OCI-M1 (cell line): ENCODE measurements around the gene LRP4.
"Not testable (repeated sequence)": the region's sequence is repeated elsewhere in the genome, so short reads cannot be mapped to it uniquely, and the experiment has no call there.

ENCODE experiments used
- DNase-seq: peaks from one replicate; lab custom pipeline; 2025; lab: John Stamatoyannopoulos, UW

LRP4 gene, protein sequence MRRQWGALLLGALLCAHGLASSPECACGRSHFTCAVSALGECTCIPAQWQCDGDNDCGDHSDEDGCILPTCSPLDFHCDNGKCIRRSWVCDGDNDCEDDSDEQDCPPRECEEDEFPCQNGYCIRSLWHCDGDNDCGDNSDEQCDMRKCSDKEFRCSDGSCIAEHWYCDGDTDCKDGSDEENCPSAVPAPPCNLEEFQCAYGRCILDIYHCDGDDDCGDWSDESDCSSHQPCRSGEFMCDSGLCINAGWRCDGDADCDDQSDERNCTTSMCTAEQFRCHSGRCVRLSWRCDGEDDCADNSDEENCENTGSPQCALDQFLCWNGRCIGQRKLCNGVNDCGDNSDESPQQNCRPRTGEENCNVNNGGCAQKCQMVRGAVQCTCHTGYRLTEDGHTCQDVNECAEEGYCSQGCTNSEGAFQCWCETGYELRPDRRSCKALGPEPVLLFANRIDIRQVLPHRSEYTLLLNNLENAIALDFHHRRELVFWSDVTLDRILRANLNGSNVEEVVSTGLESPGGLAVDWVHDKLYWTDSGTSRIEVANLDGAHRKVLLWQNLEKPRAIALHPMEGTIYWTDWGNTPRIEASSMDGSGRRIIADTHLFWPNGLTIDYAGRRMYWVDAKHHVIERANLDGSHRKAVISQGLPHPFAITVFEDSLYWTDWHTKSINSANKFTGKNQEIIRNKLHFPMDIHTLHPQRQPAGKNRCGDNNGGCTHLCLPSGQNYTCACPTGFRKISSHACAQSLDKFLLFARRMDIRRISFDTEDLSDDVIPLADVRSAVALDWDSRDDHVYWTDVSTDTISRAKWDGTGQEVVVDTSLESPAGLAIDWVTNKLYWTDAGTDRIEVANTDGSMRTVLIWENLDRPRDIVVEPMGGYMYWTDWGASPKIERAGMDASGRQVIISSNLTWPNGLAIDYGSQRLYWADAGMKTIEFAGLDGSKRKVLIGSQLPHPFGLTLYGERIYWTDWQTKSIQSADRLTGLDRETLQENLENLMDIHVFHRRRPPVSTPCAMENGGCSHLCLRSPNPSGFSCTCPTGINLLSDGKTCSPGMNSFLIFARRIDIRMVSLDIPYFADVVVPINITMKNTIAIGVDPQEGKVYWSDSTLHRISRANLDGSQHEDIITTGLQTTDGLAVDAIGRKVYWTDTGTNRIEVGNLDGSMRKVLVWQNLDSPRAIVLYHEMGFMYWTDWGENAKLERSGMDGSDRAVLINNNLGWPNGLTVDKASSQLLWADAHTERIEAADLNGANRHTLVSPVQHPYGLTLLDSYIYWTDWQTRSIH (N-terminal part only)

DNA sequence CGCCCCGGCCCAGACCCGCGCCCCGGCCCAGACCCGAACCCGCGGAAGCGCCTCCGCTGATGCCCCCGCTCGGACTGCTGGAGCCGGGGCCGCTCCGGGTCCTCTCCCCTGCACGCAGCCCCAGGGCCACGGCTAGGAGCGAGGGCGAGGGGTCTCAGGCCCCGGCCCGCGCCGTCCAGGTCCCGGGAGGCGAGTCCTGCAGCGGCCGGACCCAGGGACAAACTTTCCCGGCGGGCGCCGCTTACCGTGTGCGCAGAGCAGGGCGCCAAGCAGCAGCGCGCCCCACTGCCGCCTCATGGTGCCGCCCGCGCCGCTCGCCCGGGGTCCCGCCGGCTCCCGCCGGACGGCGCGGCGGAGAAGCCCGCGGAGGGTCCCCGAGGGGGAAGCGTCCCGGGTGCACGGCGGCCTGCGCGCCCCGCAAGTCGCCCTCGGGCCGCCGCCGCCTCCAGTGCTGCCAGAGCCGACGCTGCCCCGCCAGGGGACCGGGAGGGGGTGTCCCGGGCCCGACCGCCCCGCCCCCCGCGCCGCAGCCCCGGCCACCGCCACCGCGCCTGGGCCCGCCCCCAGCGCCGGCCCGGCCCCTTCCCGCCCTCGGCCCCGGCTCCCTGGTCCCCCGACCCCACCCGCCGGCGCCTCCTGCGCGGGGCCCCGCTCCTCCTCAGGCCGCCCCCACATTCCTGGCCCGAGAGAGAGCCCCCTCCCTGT, at the start of gene LRP4:
LRP4 (minus strand) TSS at position 468 of the 705 bp plus-strand sequence; CDS start at position 297, 171 bp downstream.
- DNase-seq: no peak

DNA sequence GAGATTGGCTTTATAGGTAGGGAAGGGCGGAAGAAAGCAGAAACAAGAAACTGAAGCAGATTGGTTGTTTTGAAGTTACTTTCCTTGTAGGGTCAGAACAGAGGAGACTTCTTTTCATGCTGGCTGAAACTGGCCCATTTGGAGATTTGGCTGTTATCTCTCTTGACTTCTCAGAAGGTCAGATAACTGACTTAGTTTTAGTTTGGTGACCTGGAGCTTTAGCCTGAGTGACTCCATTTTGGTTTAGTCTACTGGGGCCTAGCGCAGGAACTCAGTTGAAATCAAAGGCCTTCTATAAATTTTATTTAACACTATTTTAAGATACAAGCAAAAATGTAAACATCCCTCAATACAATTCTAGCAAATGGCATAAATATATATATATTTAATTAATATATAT, 49.6 kb upstream of the LRP4 start:
- DNase-seq: no peak

DNA sequence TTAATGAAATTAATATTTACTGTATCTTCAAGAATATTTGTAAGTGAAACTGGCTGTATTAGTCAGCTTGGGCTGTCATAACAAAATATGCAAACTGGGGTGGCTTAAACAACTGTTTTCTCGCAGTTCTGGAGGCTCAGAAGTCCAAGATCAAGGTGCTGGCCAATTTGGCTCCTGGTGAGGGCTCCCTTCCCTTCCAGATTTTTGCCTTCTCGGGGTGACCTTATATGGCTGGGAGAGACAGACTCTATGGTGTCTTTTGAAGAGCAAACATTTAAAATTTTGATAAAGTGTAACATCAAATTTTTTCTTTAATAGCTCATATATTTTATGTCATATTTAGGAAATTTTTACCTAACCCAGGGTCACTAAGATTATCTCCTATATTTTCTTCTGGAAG, 48.4 kb upstream of the LRP4 start:
- DNase-seq: no peak

DNA sequence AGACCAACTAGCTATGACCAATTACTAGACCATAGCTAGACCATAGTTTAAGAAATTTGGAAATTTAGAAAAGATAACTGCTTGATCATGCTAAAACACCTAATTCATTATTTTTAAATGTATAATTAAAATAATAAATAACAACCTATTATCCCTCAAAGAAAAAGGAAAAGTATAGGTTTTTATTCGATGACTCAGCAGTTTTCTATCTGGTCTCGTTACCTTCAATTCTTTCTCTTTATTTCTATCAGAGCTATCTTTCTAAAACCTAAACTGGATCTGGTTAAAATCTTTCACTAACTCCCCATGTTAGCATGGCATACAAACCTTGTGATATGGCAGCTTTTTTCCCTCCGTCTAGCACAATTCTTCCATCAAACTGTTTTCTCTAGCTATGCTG, 45.5 kb upstream of the LRP4 start:
- no peak for DNase-seq

DNA sequence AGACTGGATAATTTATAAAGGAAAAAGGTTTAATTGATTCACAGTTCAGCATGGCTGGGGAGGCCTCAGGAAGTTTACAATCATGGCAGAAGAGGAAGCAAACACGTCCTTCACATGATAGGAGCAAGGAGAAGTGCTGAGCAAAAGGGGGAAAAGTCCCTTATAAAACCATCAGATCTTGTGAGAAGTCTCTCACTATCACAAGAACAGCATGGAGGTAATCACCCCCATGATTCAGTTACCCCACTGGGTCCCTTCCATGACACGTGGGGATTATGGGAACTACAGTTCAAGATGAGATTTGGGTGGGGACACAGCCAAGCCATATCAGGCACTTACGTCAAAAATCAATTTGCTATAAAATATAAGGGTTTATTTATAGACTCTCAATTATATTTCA, 43.5 kb upstream of the LRP4 start:
- DNase-seq: not testable (repeated sequence)

DNA sequence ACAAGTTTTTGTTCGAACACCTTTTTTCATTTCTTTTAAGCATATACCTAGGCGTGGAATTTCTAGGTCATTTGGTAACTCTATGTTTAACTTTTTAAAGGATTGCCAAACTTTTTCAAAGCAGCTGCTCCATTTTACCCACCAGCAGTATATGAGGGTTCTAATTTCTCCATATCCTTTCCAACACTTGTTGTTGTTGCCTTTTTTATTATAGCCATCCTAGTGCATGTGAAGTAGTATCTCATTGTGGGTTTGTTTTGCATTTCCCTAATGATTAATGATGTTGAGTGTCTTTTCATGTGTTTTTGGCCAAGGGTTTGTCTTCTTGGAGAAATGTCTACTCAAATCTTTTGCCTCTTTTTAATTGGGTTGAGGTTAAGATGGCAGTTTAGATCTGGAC, 42.7 kb upstream of the LRP4 start:
- no peak for DNase-seq

DNA sequence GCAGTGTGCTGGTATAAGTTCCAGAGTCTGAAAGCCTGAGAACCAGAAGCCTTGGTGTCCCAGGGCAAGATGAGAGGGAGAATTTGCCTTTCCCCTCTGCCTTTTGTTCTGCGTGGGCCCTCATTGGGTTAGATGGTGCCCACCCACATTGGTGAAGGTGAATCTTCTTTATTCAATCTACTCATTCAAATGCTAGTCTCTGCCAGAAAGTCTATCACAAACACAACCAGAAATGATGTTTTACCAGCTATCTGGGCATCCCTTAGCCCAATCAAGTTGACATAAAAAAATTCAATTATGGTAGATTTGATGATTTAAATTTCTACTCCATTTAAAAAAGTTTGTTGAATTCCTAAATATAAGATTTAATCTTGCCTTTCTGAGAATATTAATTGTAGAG, 40.4 kb upstream of the LRP4 start:
- DNase-seq: no peak

DNA sequence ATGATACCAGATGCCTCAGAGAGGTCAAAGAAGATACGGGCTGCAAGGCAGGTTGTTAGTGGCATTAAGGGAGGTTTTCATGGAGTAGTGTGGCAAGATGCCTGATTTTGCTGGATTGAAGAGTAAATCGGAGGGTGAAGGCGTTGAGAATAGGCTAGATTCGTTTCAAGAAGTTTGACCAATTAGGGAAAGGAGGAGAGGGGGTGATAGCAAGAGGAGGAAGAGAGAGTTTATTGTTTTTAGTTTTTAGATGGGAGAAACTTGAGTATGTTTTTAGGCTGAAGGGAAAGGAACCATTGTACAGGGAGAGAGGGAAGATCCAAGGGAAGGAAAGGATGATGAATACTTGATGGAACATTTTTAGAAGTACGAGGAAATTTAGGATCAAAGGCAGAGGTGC, 34.7 kb upstream of the LRP4 start:
- DNase-seq: no peak

DNA sequence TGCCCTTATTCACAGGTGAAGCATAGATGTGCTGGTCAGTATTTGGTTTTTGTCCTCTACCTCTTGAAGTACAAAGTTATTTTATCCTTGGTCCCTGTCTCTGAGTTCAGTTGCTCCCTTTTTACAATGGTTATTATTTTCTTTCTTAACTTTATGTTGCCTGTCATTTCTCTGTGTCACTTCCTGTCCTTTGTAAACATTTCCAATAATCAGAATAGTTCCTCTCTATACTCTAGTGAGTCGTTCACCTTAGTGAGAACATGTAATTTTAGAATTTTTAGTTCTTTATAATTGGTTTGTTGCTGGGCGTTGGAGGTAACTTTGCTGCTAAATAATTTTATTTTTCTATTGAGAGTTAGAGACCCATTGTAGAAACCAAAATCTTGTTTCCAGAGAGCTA, 34.2 kb upstream of the LRP4 start:
- no peak for DNase-seq

DNA sequence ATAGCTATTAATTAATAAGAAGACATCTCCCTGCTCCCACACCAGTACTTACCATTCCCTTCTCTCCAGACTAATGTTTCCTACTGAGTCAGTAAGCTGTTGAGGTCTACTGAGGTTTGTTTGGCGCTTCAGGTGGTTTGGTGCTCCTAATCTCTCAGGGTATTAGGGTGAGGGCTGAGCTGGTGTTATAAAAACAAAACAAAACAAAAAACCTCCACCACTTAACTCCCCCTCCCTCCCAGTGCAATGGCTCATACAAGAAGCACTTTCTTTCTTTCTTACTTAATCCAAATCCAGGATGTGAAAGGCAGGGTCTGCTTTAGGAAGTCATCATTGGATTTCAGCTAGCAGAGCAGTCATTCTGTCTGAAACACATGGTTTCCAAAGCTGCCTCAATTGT, 33.5 kb upstream of the LRP4 start:
- DNase-seq: no peak

DNA sequence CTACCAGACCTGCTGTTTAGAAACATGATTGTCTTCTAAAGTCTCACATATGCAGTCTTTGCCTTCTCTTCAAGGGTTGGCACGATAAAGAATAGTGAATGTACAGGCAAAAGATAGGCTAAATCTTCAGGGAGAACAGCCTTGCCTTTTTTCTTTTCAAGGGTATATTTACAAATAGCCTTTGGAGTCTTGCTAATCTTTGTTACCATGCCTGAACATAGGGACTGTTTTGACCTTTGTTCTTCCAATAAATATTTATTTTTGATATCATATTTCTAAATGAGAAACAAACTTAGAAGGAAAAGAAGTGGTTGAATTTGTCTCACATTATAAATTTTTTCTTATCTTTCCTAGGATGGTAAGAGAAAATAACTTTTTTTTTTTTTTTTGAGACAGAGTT, 30.9 kb upstream of the LRP4 start:
- no peak for DNase-seq

DNA sequence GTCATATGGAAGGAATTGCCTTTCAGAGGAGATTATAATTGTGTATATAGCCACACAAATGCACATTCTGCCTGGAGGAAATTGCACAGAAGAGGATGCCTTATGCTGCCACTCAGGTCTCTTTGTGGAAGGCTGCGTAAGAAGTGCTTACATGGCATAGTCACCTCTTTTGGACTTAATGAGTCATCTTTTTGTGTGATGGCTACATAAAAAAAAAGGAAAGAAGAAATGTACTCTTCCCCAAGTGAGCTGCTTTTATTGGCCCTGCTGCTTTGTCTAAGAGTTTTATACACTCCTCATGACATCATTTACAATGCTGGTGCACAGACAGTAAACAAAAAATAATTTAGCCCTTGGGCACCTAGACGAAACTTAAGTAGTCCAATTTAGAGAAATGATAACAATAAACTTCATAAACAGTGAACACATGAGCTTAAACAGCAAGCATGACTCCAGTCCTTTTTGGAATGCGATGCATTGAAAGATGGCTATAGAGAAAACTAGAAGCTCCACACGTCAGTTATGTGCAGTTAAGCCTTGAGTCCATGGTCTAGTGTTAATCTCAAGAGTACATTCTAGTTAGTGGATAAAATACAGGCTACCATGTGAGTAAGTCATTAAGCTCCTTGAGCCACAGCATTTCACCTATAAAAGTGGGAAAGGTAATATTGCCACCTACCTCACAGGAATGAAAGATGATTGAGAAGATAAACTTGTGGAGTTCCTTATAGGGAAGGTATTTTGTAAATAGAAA, 30.2 kb upstream of the LRP4 start:
- DNase-seq: no peak

DNA sequence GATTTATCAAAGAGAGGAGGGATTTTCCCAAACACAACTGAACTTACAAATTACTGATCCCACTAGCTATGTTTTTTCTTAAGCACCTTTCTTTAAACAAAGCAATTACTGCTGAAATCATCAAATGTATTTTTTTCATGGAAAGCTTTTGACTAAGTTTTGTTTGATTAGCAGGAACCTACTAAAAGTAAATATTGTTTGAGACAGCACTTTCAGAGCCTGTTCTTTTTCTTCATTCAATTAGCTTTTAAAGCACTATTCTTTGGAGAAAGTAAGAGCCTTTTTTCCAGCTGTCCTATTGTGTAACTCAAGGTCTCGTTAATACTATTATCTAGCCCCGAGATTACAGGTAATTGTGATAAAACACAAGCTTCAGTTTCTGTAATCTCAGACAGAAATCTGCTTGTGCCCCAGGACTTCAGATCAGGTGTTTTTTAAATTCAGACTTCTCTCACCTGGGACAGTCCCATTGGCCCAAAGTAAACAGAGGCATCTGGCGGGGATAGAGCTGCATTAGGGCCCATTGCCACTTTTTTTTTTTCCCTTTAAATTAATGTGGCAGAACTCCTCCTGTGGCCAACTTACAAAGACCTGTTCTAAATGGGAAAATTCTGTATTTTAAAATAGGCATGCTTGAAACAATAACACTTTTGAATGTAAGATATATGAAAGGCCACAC, 29.2 kb upstream of the LRP4 start:
- no peak for DNase-seq

DNA sequence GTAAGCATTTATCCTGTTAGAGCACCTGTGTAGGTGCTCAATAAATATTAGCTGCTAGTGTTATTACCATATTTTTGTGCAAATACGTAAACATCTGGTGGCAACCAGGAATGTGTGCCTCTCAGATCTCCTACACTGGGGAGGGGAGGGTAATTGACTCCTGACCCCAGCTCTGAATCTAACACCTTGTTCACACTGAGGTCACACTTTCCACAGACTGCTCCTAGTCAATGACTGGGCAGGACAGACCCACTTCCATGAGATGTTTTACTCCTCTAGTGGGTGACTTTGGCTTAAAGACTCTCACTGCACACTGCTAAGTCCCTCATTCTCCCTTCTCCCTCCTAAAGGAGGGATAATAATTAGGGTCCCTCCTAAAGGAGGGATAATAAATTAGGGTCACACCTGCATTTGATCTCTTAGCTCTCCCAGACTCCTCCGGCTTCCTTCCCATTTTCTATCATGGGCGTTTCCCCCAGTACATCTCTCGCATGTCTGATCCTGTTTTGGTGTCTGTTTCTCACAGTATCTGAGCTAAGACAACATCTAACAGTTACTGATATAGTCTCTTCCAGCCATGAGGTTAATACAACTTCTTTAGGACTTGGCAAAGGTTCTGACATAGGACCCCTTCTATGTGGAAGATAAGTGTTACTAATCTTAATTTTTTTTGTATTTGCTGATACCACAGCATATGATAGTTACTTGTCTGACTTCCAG, 26.2 kb upstream of the LRP4 start:
- no peak for DNase-seq

DNA sequence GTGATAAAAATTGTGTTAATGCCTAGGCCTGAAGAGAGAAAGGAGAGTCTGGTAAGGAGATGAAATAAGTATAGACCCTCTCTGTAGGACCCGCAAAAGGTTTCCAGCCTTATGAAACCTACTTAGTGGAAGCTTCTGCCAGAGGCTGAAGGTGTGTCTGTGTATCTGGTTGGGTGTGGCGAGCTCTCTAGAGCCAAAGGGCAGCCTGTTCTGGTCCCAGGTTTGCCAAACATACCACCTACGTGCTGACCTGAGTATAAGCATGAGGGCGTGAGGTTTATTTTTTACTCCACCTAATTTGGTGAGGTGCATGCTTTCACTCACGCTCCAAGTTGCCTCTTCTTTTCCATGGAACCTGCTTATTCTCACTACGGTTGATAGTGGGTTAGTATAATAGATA, 23.8 kb upstream of the LRP4 start:
- no peak for DNase-seq

DNA sequence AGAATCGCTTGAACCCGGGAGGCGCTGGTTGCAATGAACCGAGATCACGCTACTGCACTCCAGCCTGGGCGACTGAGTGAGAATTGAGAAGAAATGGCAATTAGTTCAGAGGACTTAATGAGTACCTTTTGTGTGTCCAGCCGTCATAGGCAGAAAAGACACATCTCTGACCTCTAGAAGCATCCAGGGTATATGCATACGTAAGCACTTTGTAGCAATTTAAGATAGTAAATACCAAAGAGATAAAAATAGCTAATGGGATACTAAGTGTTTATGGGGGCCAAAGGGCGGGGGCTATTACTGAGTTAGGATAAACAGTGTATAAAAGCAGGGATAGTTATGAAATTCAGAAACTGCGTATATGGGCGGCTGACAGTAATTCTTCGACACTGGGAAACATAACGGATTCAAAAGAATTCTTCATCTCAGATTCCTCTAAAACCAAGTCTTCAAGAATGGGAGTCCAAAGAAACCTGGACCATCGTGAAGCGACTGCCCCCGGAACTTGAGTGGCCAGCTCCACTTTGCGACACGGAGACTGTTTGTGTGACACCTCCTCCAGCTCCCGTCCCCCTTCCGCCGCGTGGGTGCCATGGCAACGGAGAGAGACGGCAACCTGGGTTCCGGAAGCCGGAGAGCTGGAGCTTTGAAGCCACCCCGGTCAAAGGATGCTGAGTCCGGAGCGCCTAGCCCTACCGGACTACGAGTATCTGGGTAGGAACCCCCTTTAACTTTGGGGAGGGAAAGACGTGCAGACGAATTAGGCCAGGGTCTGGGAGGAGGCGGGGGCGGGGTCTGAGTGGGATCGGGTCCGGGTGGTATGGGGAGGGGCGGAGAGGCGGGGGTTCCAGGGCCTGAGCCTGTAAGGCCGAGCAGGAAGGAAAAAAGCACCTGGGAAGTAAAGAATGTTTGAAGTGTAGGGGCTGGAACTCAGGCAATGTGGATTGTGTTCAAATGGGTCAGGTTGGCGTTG, 18.1 kb upstream of the LRP4 start, which contains the start of gene CSTPP1:
CSTPP1 (plus strand) TSS at position 624 of the 973 bp plus-strand sequence; CDS start at position 669, 45 bp downstream.
- DNase-seq: peak; percentile 95

DNA sequence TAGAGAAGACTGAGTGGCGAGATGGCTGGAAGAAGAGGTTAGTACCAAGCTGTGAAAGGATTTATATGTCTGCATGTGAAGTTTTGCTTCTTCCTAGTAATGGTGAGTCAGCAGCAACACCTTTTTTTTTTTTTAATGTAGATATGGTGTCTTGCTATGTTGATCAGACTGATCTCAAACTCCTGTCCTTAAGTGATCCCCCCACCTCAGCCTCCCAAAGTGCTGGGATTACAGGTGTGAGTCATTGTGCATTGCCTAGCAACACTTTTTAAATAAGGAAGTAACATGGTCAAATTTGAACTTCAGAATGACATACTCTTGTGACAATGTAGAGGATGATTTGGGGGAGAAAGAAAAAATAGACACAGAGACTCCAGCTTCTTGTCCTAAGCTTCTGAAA, 11.7 kb upstream of the LRP4 start:
- DNase-seq: peak; percentile 53

DNA sequence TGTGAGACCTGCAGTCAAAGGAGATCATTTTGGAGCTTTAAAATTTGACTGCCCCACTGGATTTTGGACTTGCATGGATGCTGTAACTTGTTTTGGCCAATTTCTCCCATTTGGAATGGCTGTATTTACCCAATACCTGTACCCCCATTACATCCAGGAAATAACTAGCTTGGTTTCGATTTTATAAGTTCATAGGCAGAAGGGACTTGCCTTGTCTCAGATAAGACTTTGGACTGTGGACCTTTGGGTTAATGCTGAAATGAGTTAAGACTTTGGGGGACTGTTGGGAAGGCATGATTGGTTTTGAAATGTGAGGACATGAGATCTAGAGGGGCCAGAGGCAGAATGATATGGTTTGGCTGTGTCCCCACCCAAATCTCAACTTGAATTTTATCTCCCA, 10.4 kb upstream of the LRP4 start:
- not testable (repeated sequence) for DNase-seq
